Measurements from ENCODE around the gene IPCEF1.
"Not testable (repeated sequence)": the region's sequence is repeated elsewhere in the genome, so short reads cannot be mapped to it uniquely, and the experiment has no call there.

IPCEF1 gene

DNA sequence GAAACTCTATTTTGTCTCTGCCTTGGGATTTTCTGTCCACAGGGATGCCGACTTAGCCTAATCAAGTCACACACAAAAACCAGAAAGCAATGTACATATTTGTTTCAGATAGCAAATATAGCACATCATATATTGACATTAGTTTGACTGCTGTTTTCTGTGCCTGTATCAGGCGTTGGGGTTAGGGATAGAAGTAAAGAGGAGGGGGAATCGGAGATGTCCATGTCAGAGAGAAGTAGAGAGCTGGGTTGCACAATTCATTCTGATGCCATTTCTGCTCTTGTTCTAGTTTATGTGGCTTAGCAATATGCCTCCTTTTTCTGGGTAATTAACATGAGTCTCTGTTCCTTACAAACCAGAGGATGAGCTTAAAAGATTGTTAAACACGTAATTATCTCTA, 14.7 kb upstream of the IPCEF1 start:
- no peak for DNase-seq (ENCODE audit: low spot score)

DNA sequence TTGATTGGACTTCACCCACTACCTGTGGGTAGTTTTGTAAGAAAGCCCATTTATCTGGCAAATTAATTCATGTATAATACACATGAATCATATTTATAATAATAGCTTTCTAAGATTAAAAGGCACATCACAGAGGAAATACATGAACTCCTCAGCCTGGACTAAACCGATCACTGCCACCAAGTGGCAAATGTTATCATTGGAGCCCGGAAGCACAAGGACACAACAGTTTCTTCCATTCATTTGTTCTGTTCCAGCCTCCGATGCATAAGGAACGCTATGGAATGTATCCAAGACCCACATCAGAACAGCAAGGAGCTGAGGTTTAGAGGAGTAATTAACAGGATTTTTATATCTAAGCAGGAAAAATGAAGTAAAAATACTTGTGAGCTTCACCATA, 13.9 kb upstream of the IPCEF1 start:
- DNase-seq (ENCODE audit: low spot score): peak; percentile 29

DNA sequence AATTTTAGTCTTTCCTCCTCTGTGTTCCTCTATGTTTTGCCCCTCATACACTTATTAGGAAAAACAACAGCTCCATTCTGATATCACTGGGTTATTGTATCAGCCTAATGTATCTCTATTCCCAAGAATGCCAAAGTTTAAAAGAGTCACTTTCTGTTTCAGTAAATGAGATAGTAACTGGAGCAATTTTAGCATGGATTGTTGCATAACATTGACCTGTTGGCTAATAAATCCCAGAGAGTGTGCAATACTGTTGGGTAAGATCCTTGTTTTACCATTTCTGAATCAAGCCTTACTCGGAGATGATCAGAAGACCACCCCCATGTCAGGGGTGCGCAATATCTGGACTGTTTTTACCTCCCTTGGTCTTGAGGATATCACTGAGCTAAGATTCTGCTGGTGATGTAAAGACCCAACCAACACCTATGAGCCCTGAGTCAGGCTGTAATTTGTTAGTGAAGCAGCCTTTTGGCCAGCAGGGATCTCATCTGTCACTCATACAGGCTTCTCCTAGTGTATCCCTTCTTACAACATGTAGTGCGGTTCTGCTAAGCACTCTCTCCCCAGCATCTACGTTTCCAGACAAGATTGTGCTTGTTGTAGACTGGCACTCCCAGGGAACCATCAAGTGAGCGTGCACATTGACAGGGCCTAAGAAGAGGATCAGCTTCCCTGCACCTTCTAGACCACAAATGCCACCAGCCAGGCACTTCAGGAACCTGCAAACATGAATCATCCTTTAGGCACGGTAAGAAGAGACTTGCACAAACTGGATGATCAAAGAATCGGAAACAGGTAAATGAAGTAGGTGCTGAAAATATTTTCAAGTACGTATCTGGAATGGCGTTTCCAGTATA, 11.5 kb upstream of the IPCEF1 start:
- no peak for DNase-seq (ENCODE audit: low spot score)

DNA sequence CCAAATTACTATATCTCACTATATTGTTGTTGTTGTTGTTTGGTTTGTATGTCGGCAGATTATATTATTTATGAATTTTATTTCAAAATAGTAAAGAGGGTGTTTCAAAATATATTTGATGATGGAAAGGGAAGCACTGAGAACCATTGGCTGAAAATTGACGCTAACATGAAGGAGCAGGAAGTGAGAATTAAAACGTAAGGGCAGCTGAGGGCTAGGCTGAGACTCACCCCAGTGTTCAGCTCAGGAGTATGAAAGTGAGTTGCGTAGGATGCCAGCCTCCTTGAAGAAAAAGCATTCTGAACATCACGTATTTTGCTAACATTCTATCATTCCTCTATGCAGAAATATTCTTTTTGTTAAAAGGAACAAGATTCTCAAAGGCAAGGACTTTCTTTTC, 10.7 kb upstream of the IPCEF1 start:
- DNase-seq (ENCODE audit: low spot score): no peak

DNA sequence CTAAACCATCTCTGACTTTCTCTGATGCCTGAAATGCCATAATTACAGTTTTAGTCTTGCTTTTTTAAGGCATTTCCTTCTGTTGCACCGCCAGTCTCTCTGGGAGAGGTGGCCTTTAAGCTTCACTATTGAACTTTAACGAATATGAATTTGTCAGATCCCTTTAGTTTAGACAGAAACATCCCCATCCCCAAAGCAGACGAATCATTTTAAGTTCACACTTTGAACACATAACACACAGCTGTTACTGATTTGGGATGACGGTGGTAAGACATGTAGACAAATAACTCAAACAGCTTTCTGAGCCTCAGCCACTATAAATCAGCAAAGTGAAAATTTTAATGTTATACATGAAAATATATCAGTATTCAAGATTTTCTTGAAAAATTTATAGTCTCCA, 7.2 kb upstream of the IPCEF1 start:
- no peak for DNase-seq (ENCODE audit: low spot score)

DNA sequence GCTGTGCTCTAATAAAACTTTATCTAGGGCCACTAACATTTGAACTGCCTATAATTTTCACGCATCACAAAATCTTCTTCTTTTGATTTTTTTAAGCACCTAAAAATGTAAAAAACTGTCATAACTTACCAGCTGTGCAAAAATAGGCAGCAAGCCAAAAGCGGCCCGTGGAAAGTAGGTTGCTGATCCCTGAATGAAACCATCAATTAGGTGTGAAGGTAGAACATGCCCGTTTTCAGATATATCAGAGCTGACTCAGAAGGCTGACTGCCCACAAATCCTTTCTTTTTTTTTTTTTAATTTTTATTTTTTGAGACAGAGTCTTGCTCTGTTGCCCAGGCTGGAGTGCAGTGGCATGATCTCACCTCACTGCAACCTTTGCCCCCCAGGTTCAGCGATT, 4.9 kb upstream of the IPCEF1 start:
- no peak for DNase-seq (ENCODE audit: low spot score)

DNA sequence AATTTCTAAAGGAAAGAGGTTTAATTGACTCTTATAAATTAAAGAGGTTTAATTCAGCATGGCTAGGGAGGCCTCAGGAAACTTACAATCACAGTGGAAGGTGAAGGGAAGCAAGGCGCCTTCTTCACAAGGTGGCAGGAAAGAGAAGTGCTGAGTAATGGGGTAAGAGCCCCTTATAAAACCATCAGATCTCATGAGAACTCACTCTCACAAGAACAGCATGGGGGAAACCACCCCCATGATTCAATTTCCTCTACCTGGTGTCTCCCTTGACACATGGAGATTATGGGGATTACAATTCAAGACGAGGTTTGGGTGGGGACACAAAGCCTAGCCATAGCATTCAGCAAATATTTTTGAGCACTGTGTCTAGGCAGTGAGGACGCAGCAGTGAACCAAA, 3.9 kb upstream of the IPCEF1 start:
- no peak for DNase-seq (ENCODE audit: low spot score)

DNA sequence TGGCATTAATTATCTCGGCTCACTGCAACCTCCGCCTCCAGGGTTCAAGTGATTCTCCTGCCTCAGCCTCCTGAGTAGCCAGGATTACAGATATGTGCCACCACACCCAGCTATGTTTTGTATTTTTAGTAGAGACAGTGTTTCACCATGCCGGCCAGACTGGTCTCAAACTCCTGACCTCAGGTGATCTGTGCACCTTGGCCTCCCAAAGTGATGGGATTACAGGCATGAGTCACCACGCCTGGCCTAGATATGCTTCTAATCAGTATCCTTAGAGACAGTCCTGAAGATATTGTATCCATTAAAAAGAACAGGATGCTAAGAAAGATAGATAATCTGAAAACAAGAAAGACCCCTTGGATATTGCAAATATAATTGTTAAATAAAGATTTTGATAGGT, 3.1 kb upstream of the IPCEF1 start:
- no peak for DNase-seq (ENCODE audit: low spot score)

DNA sequence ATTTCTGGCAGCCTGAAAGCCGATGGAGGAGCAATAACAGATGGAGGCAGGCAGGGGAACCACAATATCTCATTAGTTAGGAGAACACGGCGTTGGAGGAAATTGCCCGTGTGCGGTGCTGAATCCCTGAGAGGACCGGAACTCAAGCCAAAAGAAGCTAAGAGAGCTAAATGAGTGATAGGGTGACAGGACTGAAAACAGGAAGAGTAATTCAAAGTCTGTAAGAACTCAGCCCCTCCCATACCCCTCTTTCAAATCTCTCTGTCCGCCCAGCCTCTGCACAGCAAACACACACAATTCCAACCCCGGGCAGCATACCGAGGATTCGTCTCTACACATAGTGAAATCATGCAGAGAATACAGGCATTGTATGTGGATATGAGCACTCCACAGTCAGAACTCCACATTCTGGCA, 2.6 kb upstream of the IPCEF1 start:
- DNase-seq (ENCODE audit: low spot score): no peak

DNA sequence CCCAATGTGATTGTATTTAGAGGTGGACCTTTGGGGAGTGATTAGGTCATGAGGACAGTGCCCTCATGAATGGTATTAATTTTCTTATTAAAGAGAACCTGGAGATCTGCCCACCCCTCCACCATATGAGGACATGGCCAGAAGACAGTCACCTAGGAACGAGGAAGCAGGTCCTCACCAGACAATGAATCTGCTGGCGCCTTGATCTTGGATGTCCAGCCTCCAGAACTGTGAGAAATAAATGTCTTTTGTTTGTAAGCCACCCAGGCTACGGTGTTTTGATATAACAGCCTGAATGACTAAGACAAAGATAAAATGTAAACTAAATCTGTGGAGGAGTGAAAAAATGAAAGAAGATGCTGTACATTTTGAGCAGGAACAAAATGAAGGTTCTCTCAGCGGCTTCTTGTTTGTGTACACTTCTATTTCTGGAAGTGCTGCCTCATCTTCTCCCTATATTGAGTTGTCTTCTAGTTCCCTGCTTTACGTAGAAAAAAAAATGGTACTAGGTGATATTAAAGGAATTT, 1.5 kb upstream of the IPCEF1 start:
- DNase-seq (ENCODE audit: low spot score): no peak

DNA sequence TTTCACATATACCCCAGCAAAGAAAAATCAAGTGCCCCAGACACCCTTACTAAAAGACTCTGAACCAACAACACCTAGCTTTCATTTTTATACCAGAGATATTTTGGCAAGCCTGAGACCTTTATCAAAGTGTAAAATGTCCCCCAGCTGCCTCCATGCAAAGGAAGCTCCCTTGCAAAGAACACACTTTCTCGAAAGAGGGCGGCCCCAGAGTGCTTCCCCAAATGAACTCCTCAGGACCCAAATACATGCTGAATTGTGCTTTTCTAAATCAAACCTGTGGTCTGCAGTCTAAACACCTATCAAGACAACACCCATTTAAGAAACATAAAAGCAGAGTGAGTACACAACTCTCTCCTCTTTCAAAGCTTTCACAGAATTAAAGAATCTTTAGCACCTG, 490 bp downstream of the IPCEF1 start:
- no peak for DNase-seq (ENCODE audit: low spot score)

DNA sequence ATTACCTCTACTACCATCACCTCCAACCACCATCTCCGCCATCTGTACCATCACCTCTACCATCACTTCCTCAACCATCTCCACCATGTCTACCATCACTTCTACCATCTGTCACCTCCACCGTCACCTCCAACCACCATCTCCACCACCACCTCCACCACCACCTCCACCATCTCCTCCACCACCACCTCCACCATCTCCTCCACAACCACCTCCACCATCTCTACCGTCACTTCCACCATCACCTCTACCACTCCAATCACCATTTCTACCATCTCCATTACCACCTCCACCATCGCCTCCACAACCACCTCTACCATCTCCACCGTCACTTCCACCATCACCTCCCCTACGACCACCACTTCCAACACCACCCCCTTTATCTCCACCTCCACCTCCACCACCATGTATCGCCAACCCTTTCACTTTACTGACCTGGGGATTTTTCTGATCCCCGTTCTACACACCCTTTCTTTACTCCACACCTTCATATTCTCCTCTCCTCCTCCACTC, 2.3 kb downstream of the IPCEF1 start:
- DNase-seq (ENCODE audit: low spot score): no peak

DNA sequence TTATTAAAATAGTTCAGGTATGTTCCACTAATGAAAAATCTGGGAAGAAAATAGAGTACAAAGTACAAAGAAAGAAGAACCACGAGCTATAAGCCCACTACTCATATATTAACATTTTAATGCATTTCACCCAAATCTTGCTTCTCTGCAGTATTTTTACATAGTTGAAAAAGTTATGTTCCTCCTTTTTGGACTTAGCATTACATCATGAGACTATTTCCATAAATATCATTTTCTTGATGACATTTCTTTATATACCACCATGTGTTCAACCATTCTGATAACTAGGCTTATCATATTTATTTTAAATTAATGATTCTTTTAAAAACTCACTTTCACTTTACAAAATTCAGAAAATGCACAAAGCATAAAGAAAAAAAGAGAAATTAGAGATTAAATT, 3.0 kb downstream of the IPCEF1 start:
- DNase-seq (ENCODE audit: low spot score): no peak

DNA sequence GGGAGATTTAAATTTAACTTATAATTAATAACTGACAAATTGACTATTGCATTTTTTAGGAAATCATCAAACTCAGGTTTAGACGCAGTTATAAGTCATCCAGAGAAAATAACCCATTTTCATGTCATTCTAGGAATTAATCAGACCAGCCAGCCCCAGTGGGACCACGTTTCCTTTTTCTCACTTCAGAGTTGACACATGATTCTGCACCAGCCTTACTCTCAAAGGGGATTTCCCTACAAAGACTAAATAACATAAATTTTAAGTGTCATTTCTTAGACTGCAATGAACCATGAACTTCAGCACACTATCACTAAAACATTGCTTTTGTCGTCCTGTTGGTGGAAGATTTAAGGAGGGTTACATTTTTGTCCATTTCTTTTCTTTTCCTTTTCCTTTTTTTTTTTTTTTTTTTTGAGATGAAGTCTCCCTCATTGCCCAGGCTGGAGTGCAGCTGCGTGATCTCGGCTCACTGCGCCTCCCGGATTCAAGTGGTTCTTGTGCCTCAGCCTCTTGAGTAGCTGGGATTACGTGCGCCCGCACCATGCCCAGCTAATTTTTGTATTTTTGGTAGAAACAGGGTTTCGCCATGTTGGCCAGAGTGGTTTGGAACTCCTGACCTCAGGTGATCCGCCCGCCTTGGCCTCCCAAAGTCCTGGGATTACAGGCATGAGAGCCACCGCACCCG, 3.6 kb downstream of the IPCEF1 start:
- DNase-seq (ENCODE audit: low spot score): peak; percentile 19

DNA sequence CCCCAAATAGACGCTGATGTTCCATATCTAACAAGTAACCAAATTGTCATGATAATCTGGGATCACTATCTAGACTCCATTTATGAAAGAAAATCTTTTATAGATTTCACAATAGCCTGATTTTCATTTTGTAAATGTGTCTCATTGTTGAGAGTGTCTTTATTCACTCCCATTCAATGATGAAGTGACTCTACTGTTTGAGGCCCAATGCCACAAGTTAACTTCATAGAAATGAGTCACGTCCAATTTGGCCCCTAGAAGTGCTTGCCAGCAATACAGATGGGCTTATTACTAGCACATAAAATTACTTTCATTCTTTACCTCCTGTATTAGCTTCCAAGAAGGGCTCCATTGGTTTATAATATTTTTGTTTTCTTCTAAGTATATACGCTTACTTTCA, 6.3 kb downstream of the IPCEF1 start:
- no peak for DNase-seq (ENCODE audit: low spot score)

DNA sequence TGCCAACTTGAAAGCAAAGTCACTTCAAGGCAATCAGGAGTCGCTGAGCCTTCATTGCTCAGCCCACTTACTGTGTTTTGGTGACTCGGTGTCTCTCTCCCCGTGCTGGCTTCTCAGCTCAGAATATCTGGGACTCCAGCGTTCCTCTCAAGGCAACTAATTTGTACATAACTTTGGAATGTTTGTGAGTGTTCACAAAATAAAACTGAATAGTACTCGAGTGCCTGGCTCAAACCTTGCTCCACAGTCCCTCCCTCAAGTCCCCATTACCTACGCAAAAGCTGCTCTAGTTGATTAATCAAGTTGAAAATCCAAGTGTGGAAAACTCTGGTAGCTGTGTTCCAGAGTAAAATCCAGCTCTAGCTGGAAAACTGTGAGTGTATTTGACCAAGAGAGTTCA, 8.6 kb downstream of the IPCEF1 start:
- no peak for DNase-seq (ENCODE audit: low spot score)

DNA sequence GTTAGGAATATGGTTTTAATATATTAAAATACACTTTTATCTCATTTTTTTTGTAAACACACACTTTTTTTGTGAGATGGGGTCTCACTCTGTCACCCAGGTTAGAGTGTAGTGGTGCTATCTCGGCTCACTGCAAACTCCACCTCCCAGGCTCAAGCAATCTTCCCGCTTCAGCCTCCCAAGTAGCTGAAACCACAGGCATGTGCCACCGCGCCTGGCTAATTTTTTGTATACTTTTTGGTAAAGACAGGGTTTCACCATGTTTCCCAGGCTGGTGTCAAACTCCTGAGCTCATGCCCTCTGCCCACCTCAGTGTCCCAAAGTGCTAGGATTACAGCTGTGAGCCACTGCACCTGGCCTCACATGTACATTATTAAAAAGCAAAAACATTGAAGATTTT, 10.8 kb downstream of the IPCEF1 start:
- no peak for DNase-seq (ENCODE audit: low spot score)

DNA sequence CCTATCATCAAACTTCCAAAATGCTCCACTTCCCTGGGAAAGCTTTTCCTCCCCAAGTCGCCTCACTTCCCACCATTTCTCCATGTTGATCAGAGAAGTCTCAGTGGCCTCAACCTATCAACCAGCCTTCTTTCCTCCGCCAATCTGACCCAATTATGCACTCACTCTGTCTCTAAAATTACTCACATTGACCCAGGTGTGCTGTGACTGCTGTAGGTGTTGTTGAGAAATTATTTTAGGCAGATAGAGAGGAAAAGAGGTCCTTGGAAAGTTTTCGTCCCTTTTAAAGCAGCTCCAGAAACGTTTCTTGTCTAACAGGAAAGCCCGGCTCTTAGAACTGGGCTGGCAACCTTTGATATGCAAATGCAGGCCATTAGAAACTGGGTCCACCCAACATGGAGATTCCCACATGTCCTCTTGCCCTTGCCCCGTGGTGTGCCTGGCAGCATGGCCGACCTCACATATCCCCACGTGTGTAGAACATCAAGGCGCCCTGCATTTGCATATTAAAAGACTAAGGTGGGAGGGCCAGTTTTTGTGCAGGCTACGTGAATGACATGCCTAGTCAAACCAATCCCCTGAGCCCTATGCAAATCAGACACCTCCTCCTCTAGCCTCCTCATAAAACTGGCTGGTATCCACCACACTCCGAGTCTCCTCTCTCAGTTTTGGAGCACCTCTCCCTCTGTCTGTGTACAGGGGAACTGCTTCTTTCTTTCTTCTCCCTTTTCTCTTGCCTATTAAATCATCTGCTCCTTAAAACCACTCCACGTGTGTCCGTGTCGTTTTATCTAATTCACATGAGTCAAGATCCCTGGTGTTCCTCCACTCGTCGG, 12.9 kb downstream of the IPCEF1 start:
- no peak for DNase-seq (ENCODE audit: low spot score)

DNA sequence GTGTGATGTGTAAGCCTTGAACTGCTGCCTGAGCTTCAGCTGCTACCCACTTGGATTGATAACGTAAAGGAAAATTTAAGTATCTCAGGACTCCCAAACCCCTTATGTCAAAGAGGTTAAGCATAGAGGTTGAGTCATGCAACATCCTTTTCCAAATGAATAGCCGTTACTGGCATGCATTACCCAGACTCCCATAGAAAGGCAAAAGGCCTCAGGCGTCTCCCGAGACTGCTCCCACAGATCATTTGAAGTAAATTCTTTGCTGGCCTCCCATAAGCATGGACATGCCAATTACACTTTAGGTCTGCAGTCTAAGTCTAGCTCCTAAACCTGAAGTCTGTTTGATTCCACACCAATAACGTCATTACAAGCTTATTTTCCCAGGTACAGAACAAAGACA, 14.7 kb downstream of the IPCEF1 start:
- DNase-seq (ENCODE audit: low spot score): no peak

DNA sequence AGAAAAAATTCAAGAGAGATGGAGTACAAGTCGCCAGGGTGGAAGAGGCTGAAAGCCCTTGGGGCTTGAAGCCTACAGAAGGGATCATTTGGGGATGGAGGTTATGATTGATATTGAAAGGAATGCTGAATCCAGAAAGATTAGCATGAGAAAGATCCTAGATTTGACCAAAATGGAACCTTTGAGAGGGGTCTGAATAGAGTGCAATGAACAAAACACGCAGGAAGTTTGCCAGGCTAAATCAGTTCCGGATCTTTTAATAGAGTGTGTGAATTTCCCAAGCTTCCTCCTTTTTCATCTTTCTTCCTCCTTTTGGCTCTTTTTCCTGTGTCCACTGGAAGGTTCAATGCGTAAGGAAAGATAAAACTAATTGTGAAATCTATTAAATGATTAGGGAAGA, 15.3 kb downstream of the IPCEF1 start:
- DNase-seq (ENCODE audit: low spot score): no peak

DNA sequence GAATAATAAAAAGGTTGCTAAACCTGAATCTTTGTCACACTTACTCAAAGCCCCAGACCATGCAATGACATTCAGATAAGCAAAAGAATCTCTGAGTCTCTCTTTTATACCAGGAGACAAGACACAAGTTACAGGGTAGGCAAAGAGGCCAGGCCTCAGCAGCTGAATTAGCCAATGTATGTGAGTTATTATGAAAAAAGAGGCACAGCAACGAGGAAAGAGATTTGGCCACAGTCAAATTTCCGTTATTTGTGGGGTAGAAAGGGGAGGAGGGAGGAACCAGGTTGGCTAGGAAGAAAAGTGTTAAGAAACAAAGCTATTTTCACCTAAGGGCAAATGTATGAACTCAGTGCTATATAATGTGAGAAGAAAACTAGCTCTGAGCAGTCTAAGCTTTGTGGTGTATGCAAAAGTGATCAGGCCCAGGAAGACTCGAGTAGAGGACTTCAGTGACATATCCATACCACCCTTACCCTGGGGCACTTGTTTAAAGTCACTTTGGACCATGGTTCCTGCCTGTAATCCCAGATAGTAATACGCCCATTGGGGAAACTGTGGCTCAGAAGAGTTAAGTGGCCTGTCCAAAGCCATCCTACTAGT, 19.1 kb downstream of the IPCEF1 start:
- no peak for DNase-seq (ENCODE audit: low spot score)

DNA sequence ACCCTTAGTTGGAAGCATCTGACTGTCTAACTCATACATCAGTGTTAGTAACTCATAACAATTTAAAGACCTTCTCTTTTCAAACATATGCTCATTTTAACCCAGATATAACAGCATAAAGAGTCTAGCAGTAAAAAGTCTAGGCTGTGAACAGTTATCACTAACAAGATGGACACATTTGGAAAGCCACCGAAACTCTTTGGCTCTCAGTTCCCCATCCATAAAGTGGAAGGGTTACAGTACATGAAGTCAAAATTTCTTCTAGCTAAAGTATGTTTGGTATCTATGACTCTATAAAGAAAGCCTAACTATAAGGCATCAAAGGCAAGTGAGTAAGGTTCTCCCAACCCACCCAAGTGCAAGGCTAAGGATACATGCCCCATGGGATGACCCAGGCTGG, 22.5 kb downstream of the IPCEF1 start:
- not testable (repeated sequence) for DNase-seq (ENCODE audit: low spot score)
